Esophagus muscularis mucosa (tissue), 4 donors: ENCODE results near the gene FHL3. TPM values are rescaled to one million over a fixed set of nuclear protein-coding genes. Genes with fewer than 3 reads are reported as not detected.

Experiments
- DNase-seq: peaks from one replicate; pipeline ENCODE4 v3.0.0-alpha.2; 2017; ENCODE audit errors: extremely low spot score
- H3K27ac ChIP-seq, 4 donors: fragments of 200-600 bp; sonication (generic); replicated peaks in 1 of 4; 1 replicate in 3 of 4; 2 replicates in 1 of 4; pipeline ENCODE4 v1.5.1; 2016 to 2019; ENCODE audit warnings: mild to moderate bottlenecking in 1 of 4
- H3K27me3 ChIP-seq, 4 donors: fragments of 200-600 bp; sonication (generic); one replicate each; pipeline versions ENCODE4 v1.5.1 to v1.6.0; 2016 to 2019
- H3K36me3 ChIP-seq, 4 donors: fragments of 200-600 bp; sonication (generic); one replicate each; pipeline ENCODE4 v1.5.1; 2016 to 2019
- H3K4me1 ChIP-seq, 4 donors: fragments of 200-600 bp; sonication (generic); one replicate each; pipeline ENCODE4 v1.5.1; 2016 to 2019
- H3K4me3 ChIP-seq, 4 donors: fragments of 200-600 bp; sonication (generic); 1 replicate in 2 of 4; 2 replicates in 2 of 4; pipeline ENCODE4 v1.5.1; 2016 to 2019; ENCODE audit warnings: mild to moderate bottlenecking in 4 of 4, moderate library complexity in 1 of 4
- H3K9me3 ChIP-seq, 4 donors: fragments of 200-600 bp; sonication (generic); 1 replicate in 3 of 4; 2 replicates in 1 of 4; pipeline ENCODE4 v1.5.1; 2016 to 2019
- EP300 ChIP-seq: sonication (generic); formaldehyde crosslinking; IDR thresholded peaks from one replicate; pipeline ENCODE4 v1.6.1; 2017; ENCODE audit warnings: antibody characterized with exemption
- POLR2A ChIP-seq: fragments of 450-650 bp; IDR thresholded peaks from one replicate; pipeline ENCODE4 v1.6.1; 2017; ENCODE audit warnings: antibody characterized with exemption, moderate library complexity, mild to moderate bottlenecking, low read depth
- POLR2AphosphoS5 ChIP-seq, 2 donors: sonication (generic); formaldehyde crosslinking; IDR thresholded peaks; one replicate each; pipeline ENCODE4 v1.6.1; 2017; ENCODE audit warnings: antibody characterized with exemption in 2 of 2
- WGBS: methylation state at CpG from one replicate; pipeline ENCODE4 v1.1.5; 2018; 5-methylcytosine and 5-hydroxymethylcytosine counted together
- intact Hi-C: fragments of 100-400 bp; cut with DNase I; formaldehyde crosslinking; loops from one replicate; pipeline ENCODE4 v1.15.1; 2023
- total RNA-seq, 4 donors: library from RNA; depleted of rRNA; stranded (reverse); fragments of >200 nt; gene quantifications; one replicate each; pipeline versions ENCODE4 v1.1.0 to v1.2.1, GENCODE V29; 2016
- TF ChIP-seq, protein P1 (sequence below), 3 experiments: fragments of 200-600 bp in 2 of 3; fragments of 450-650 bp in 1 of 3; sonication (generic) in 2 of 3; IDR thresholded peaks; one replicate each; pipeline ENCODE4 v1.5.1; 2017 to 2019; ENCODE audit warnings: antibody characterized with exemption in 3 of 3, mild to moderate bottlenecking in 2 of 3, moderate library complexity in 1 of 3

The FHL3 gene, protein sequence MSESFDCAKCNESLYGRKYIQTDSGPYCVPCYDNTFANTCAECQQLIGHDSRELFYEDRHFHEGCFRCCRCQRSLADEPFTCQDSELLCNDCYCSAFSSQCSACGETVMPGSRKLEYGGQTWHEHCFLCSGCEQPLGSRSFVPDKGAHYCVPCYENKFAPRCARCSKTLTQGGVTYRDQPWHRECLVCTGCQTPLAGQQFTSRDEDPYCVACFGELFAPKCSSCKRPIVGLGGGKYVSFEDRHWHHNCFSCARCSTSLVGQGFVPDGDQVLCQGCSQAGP
- 10 to 100 TPM; 38.3 to 76.9 (median 52.9) TPM for total RNA-seq

DNA sequence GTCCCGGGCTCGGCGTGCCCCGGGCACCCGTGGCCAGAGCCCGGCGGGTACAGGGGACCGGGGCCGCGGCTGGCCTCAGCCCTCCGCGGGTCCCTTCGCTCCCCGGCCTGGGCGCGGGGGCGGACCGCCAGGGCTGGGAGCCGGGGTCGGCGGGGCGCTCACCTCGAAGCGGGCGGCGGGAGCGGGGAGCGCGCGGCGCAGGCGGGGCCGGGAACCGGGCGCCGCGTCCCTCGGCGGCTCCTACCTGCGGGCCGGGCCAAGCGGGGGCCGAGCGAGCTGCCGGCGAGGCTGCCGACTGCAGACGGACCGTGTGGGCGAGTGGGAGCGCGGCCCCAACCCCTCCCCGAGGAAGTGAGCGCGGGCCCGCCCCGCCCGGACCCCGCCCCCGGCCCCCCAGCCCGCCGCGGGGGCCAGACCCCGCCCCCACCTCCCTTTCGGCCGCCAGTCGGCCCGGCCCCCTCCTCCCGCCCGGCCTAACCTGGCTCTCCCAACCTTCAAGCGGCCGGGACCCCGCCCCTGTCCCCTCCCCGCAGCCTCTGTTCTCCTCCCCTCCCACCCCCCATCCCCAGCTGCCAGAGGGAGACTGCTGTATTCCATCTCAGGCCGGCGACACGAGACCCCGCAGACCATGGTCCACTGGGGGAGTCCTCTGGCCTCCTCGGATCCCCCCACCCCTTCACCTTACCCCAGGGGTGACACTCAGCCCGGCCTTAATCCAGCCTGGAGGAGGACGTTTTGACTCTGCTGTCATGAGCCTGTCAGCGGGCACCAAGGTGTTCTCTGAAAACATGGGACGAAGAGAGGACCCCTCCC is at the start of gene FHL3:
FHL3 (minus strand) TSS at position 320 of the 813 bp plus-strand sequence. CDS start 6,102 bp downstream, outside the sequence.
- intact Hi-C loops = no loop called here
- Histone ChIP-seq H3K4me3 (peak within 1 kb of the TSS; percentile 70 to 86 (median 72)), H3K27ac (peak within 1 kb of the TSS; percentile 93 to 97 (median 95)), H3K9me3 (no peaks in the 10 kb centered on the region), H3K27me3 (no peaks in the 10 kb centered on the region), H3K36me3 (no peaks in the 10 kb centered on the region), H3K4me1 (peaks cover 45 to 56% (median 51%) of the 10 kb centered on the region in 4 donors)
- no peak for DNase-seq
- WGBS = 31% methylated on average over 5 of the region's 83 CpGs
- TF ChIP-seq, protein P1, sequence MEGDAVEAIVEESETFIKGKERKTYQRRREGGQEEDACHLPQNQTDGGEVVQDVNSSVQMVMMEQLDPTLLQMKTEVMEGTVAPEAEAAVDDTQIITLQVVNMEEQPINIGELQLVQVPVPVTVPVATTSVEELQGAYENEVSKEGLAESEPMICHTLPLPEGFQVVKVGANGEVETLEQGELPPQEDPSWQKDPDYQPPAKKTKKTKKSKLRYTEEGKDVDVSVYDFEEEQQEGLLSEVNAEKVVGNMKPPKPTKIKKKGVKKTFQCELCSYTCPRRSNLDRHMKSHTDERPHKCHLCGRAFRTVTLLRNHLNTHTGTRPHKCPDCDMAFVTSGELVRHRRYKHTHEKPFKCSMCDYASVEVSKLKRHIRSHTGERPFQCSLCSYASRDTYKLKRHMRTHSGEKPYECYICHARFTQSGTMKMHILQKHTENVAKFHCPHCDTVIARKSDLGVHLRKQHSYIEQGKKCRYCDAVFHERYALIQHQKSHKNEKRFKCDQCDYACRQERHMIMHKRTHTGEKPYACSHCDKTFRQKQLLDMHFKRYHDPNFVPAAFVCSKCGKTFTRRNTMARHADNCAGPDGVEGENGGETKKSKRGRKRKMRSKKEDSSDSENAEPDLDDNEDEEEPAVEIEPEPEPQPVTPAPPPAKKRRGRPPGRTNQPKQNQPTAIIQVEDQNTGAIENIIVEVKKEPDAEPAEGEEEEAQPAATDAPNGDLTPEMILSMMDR (IDR thresholded peaks at IDR 0.05) = no peak
- TF ChIP-seq POLR2AphosphoS5 (IDR thresholded peaks at IDR 0.05) = peak; percentile 52 to 81

DNA sequence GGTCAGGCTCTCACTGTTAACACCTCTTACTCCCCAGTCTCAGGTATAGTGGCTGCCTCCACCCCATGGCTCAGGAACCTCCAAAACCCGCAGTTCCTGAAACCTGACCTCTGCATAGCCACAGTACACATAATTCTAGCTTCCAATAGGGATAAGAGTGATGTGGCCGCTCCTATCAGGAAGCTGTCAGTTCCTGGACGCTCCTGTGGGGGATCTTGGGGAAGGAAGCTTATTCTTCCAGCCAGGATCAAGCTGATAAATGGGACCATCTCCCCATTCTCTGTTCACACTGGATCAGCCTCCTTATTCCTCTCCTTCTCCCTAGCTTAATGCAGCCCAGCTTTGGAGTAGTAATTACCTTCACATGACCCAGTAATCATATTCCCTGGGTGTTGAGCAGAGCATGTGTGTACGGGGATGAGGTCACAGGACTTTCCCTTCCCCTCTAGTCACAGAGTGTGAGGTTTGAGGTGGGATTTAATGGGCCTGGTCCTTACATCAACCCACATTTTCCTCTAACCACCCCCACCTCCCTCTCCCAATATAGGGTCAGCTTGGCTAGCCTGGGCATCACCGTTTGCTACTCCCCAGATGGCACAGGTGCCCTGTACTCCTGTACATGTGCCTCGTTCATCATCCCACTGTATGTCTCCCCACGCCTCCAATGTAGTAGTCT is 48.2 kb upstream of the FHL3 start:
- TF ChIP-seq EP300 (no peak), POLR2A (no peak), POLR2AphosphoS5 (IDR thresholded peaks at IDR 0.05) (no peak)
- TF ChIP-seq, protein P1 (IDR thresholded peaks at IDR 0.05) = no peak
- peaks cover 0 to 36% (median 2%) of the 10 kb centered on the region in 4 donors for H3K27me3 ChIP-seq
- no peak for DNase-seq
- 79% methylated on average over 5 of the region's 7 CpGs for WGBS
- no peaks in the 10 kb centered on the region for H3K9me3 ChIP-seq
- H3K36me3 ChIP-seq = no peaks in the 10 kb centered on the region
- intact Hi-C loops = no loop called here
- H3K4me3 ChIP-seq = no peak overlapping the region
- H3K27ac ChIP-seq = no peak overlapping the region
- H3K4me1 ChIP-seq = no peaks in the 10 kb centered on the region

DNA sequence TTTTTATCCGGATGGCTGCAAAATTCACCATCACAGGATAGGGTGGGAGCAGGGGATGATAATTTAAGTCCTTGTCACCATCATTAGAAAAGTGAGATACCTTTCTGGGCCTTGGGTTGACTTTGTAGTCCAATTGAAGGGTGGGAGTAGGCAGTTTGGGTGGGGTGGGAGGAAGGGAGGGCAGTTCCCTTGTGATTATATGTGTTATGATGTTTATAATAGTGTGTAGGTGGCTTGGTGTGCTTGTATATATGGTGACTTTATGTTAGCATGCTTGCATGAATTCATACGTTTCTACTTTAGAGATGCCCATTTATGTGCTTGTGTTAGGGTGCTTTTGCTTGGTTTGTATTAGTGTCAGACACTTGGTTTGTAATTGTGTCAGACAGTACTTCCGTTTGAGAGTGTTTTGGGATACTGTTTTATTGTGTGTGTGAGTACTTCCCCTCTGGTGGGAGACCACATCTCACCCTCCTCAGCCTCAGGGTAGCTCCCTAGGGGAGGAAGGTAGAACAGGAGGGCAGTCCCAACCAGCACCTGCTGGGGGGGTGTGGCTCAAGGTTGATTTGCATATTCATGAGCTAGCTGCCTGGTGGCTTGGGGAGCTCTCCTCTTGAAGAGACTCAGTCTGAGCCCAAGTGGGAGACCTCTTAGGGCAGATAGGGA is 47.6 kb upstream of the FHL3 start:
- H3K27ac ChIP-seq = no peak overlapping the region
- peaks cover 0 to 41% (median 2%) of the 10 kb centered on the region in 4 donors for H3K27me3 ChIP-seq
- H3K4me3 ChIP-seq = no peak overlapping the region
- intact Hi-C loops = no loop called here
- H3K4me1 ChIP-seq = peaks cover 3 to 5% (median 3%) of the 10 kb centered on the region in 4 donors
- DNase-seq = no peak
- 46% methylated on average over 3 of the region's 3 CpGs for WGBS
- H3K36me3 ChIP-seq = no peaks in the 10 kb centered on the region
- TF ChIP-seq POLR2AphosphoS5 (IDR thresholded peaks at IDR 0.05) (no peak), EP300 (no peak), POLR2A (no peak)
- TF ChIP-seq, protein P1 (IDR thresholded peaks at IDR 0.05) = no peak
- H3K9me3 ChIP-seq = no peaks in the 10 kb centered on the region

DNA sequence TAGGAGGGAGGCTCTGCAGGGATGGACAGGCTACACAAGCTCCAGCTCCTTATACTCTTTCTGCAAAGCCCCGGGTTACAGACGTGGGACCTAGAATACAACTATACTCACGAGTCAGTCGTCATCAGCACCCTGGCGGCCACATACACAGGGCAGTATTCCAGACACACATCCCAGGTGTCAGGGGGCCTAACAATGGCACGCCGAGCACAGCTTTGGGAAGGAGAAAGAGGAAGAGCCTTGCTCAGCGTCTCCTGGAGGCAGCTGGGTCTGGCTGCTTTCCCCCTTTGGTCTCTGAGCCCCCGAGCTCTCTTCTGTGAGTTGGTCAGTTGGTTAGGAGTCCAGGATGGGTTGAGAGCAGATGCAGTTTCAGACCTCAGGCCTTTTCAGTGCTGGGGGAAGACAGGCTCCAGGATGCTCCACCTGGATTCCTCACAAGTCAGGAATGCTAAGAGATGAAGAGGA is 45.8 kb upstream of the FHL3 start:
- Histone ChIP-seq H3K27me3 (peaks cover 0 to 41% (median 2%) of the 10 kb centered on the region in 4 donors), H3K4me3 (no peak overlapping the region), H3K4me1 (peaks cover 9 to 18% (median 15%) of the 10 kb centered on the region in 4 donors), H3K36me3 (no peaks in the 10 kb centered on the region), H3K27ac (no peak overlapping the region), H3K9me3 (no peaks in the 10 kb centered on the region)
- no peak for TF ChIP-seq POLR2A
- no peak for TF ChIP-seq EP300
- no peak for TF ChIP-seq POLR2AphosphoS5 (IDR thresholded peaks at IDR 0.05)
- TF ChIP-seq, protein P1 (IDR thresholded peaks at IDR 0.05) = no peak
- no peak for DNase-seq
- intact Hi-C loops = no loop called here
- 54% methylated on average over 8 of the region's 9 CpGs for whole genome bisulfite sequencing
